HL-60 (cell line): Measurements from ENCODE around the gene CAV2.

ENCODE experiments used
- DNase-seq, 2 experiments: peaks; one replicate each; pipeline ENCODE4 v3.0.0-alpha.2; 2010 to 2020; ENCODE audit warnings: low read depth in 1 of 2, low spot score in 1 of 2
- H3K27ac ChIP-seq: fragments of 250-450 bp; sonication (Bioruptor Pico); replicated peaks from 2 replicates; pipeline ENCODE4 v1.5.1; 2020; ENCODE audit warnings: mild to moderate bottlenecking, moderate library complexity
- H3K27me3 ChIP-seq: fragments of 250-450 bp; sonication (Bioruptor Pico); 2 replicates; pipeline ENCODE4 v1.5.1; 2021; ENCODE audit warnings: mild to moderate bottlenecking, moderate library complexity; ENCODE audit not compliant: insufficient read depth, poor library complexity, severe bottlenecking
- H3K4me3 ChIP-seq: replicated peaks from 2 replicates; pipeline ENCODE4 v1.5.1; 2011; ENCODE audit warnings: mild to moderate bottlenecking, control low read depth, low read length; ENCODE audit not compliant: insufficient read depth
- CTCF ChIP-seq: IDR thresholded peaks from one replicate; pipeline ENCODE4 v1.5.1; 2011; ENCODE audit warnings: low read length, control low read depth, inconsistent platforms; ENCODE audit not compliant: insufficient read depth
- GABPA ChIP-seq: IDR thresholded peaks from 2 replicates; pipeline ENCODE4 v1.6.1; 2012; ENCODE audit warnings: low read depth
- POLR2AphosphoS5 ChIP-seq: IDR thresholded peaks from 2 replicates; pipeline ENCODE4 v1.6.1; 2012; ENCODE audit warnings: low read depth
- REST ChIP-seq: IDR thresholded peaks from 2 replicates; pipeline ENCODE4 v1.6.1; 2012; ENCODE audit warnings: low read depth; ENCODE audit not compliant: insufficient replicate concordance
- SPI1 ChIP-seq: IDR thresholded peaks from 2 replicates; pipeline ENCODE4 v1.6.1; 2012; ENCODE audit warnings: low read depth, mild to moderate bottlenecking, borderline replicate concordance
- long read RNA-seq: library from polyadenylated mRNA; unstranded; transcript quantifications from one replicate; pipeline ENCODE4 v2.0.0, GENCODE V29; 2020

The CAV2 gene
- long read RNA-seq, result 0 reads

GRCh38 chr7:116499168-116500077, at the start of gene CAV2:
Gene CAV2, plus strand, starts transcription at chr7:116499738. Its CDS starts 44 bp downstream, at chr7:116499782.
- TF ChIP-seq GABPA (no peak), REST (no peak), POLR2AphosphoS5 (no peak), CTCF (no peak), SPI1 (no peak)
- no peak for DNase-seq
- H3K4me3 ChIP-seq, result peak within 1 kb of the TSS; percentile 18
- H3K27ac ChIP-seq, result no peak within 1 kb of the TSS
- H3K27me3 ChIP-seq, result peaks cover 33% of the 10 kb centered on the region

GRCh38 chr7:116449950-116450349, 49.6 kb upstream of the CAV2 start:
- Histone ChIP-seq H3K27me3 (no peaks in the 10 kb centered on the region), H3K4me3 (no peak overlapping the region), H3K27ac (no peak overlapping the region)
- no peak for DNase-seq
- no peak for TF ChIP-seq POLR2AphosphoS5
- TF ChIP-seq CTCF, result no peak
- TF ChIP-seq GABPA, result no peak
- TF ChIP-seq REST, result no peak

GRCh38 chr7:116451957-116452729, 47.4 kb upstream of the CAV2 start:
- H3K27me3 ChIP-seq, result no peaks in the 10 kb centered on the region

More at GRCh38 chr7:116451957-116452729, 47.4 kb upstream of the CAV2 start:
- Histone ChIP-seq H3K4me3 (no peak overlapping the region), H3K27ac (no peak overlapping the region)
- TF ChIP-seq CTCF (no peak), GABPA (no peak), POLR2AphosphoS5 (no peak), REST (no peak), SPI1 (no peak)
- DNase-seq, result no peak
